Sigmoid colon (tissue), 7 donors: ENCODE results near the gene TNFRSF12A. TPM values are rescaled to one million over a fixed set of nuclear protein-coding genes. Genes with fewer than 3 reads are reported as not detected.

Experiments used
- DNase-seq: peaks from one replicate; pipeline ENCODE4 v3.0.0-alpha.2; 2019
- H3K27ac ChIP-seq, 4 donors: fragments of 200-600 bp; sonication (generic); one replicate each; pipeline ENCODE4 v1.5.1; 2016 to 2019; ENCODE audit warnings: mild to moderate bottlenecking in 1 of 4
- H3K27me3 ChIP-seq, 3 donors: fragments of 200-600 bp; sonication (generic); one replicate each; pipeline ENCODE4 v1.5.1; 2019; ENCODE audit warnings: mild to moderate bottlenecking in 1 of 3
- H3K36me3 ChIP-seq, 4 donors: fragments of 200-600 bp; sonication (generic); one replicate each; pipeline ENCODE4 v1.5.1; 2016 to 2019
- H3K4me1 ChIP-seq, 4 donors: fragments of 200-600 bp; sonication (generic); one replicate each; pipeline ENCODE4 v1.5.1; 2017 to 2019
- H3K4me3 ChIP-seq, 4 donors: fragments of 200-600 bp; sonication (generic); one replicate each; pipeline ENCODE4 v1.5.1; 2017 to 2019; ENCODE audit warnings: mild to moderate bottlenecking in 2 of 4, moderate library complexity in 1 of 4
- H3K9me3 ChIP-seq, 4 donors: fragments of 200-600 bp in 3 of 4; sonication (generic) in 3 of 4; one replicate each; pipeline versions ENCODE4 v1.5.1 to v1.6.1; 2013 to 2019
- EP300 ChIP-seq, 4 donors: sonication (generic); formaldehyde crosslinking; IDR thresholded peaks; one replicate each; pipeline ENCODE4 v1.6.1; 2017; ENCODE audit warnings: antibody characterized with exemption in 4 of 4
- POLR2A ChIP-seq, 2 donors: fragments of 450-650 bp; IDR thresholded peaks; one replicate each; pipeline ENCODE4 v1.6.1; 2016; ENCODE audit warnings: antibody characterized with exemption in 2 of 2, mild to moderate bottlenecking in 2 of 2, moderate library complexity in 2 of 2
- POLR2AphosphoS5 ChIP-seq, 4 donors: sonication (generic); formaldehyde crosslinking; IDR thresholded peaks; one replicate each; pipeline ENCODE4 v1.6.1; 2017; ENCODE audit warnings: antibody characterized with exemption in 4 of 4
- WGBS, 2 donors: extraction: QIAGEN DNeasy Blood & Tissue Kit; methylation state at CpG; one replicate each; pipeline ENCODE4 v1.1.7; 2013; 5-methylcytosine and 5-hydroxymethylcytosine counted together
- intact Hi-C: fragments of 100-400 bp; cut with DNase I; formaldehyde crosslinking; loops from one replicate; pipeline ENCODE4 v1.15.1; 2023
- polyA plus RNA-seq, 3 donors: library from polyadenylated mRNA; stranded (reverse); fragments of 200-250 nt; gene quantifications; one replicate each; pipeline ENCODE4 v1.2.3, GENCODE V29; 2013
- total RNA-seq, 4 donors: library from RNA; depleted of rRNA; stranded (reverse); fragments of >200 nt; gene quantifications; one replicate each; pipeline ENCODE4 v1.1.0, GENCODE V29; 2016
- TF ChIP-seq, protein P1 (sequence below), 4 experiments: fragments of 450-650 bp in 3 of 4; fragments of 200-600 bp in 1 of 4; IDR thresholded peaks; one replicate each; pipeline ENCODE4 v1.5.1; 2016 to 2019; ENCODE audit warnings: antibody characterized with exemption in 4 of 4, mild to moderate bottlenecking in 3 of 4, moderate library complexity in 2 of 4
- donor health status: healthy with polysubstance abuse.
- donor health status: Bipolar disorder and iron deficiency.
- donor health status: healthy.

TNFRSF12A gene
- total and polyA plus RNA-seq, 7 donors = 6.1 to 78.2 (median 10.3) TPM

GRCh38 chr16:3029491-3030221 is 9.5 kb downstream of the TNFRSF12A start:
- H3K4me1 ChIP-seq = peaks cover 0 to 31% (median 26%) of the 10 kb centered on the region in 4 donors
- 29 to 74% methylated on average over 59 of the region's 59 CpGs for WGBS, 2 donors
- no peak for DNase-seq
- peaks cover 0 to 20% (median 15%) of the 10 kb centered on the region in 4 donors for H3K36me3 ChIP-seq
- no peak overlapping the region for H3K27ac ChIP-seq
- no peak for TF ChIP-seq POLR2A (IDR thresholded peaks at IDR 0.05)
- no peak for TF ChIP-seq EP300 (IDR thresholded peaks at IDR 0.05)
- TF ChIP-seq, protein P1, sequence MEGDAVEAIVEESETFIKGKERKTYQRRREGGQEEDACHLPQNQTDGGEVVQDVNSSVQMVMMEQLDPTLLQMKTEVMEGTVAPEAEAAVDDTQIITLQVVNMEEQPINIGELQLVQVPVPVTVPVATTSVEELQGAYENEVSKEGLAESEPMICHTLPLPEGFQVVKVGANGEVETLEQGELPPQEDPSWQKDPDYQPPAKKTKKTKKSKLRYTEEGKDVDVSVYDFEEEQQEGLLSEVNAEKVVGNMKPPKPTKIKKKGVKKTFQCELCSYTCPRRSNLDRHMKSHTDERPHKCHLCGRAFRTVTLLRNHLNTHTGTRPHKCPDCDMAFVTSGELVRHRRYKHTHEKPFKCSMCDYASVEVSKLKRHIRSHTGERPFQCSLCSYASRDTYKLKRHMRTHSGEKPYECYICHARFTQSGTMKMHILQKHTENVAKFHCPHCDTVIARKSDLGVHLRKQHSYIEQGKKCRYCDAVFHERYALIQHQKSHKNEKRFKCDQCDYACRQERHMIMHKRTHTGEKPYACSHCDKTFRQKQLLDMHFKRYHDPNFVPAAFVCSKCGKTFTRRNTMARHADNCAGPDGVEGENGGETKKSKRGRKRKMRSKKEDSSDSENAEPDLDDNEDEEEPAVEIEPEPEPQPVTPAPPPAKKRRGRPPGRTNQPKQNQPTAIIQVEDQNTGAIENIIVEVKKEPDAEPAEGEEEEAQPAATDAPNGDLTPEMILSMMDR (IDR thresholded peaks at IDR 0.05) = no peak
- no peak for TF ChIP-seq POLR2AphosphoS5 (IDR thresholded peaks at IDR 0.05)
- H3K4me3 ChIP-seq = peak overlapping the region in 2 of 4 donors; percentile 4 to 16
- intact Hi-C loops = no loop called here
- peaks cover 24 to 63% (median 51%) of the 10 kb centered on the region in 3 donors for H3K27me3 ChIP-seq
- no peaks in the 10 kb centered on the region for H3K9me3 ChIP-seq

GRCh38 chr16:3030222-3031212 is 10.3 kb downstream of the TNFRSF12A start:
- peaks cover 0 to 20% (median 15%) of the 10 kb centered on the region in 4 donors for H3K36me3 ChIP-seq
- H3K27me3 ChIP-seq = peaks cover 29 to 72% (median 60%) of the 10 kb centered on the region in 3 donors
- no peak overlapping the region for H3K27ac ChIP-seq
- WGBS, 2 donors = 83 to 87% methylated on average over 33 of the region's 33 CpGs
- H3K4me1 ChIP-seq = peaks cover 0 to 23% (median 20%) of the 10 kb centered on the region in 4 donors
- TF ChIP-seq, protein P1 (IDR thresholded peaks at IDR 0.05) = no peak
- TF ChIP-seq POLR2AphosphoS5 (IDR thresholded peaks at IDR 0.05) = no peak
- no peak for TF ChIP-seq POLR2A (IDR thresholded peaks at IDR 0.05)
- no peak for TF ChIP-seq EP300 (IDR thresholded peaks at IDR 0.05)
- H3K9me3 ChIP-seq = no peaks in the 10 kb centered on the region
- H3K4me3 ChIP-seq = no peak overlapping the region
- intact Hi-C loops = no loop called here
- no peak for DNase-seq

- H3K4me3 ChIP-seq = no peak overlapping the region
- H3K27me3 ChIP-seq = peaks cover 46 to 93% (median 81%) of the 10 kb centered on the region in 3 donors
- no peaks in the 10 kb centered on the region for H3K9me3 ChIP-seq
- intact Hi-C loops = no loop called here
- DNase-seq = no peak
- no peak overlapping the region for H3K27ac ChIP-seq
- WGBS, 2 donors = 34 to 39% methylated on average over 7 of the region's 7 CpGs
- no peaks in the 10 kb centered on the region for H3K36me3 ChIP-seq
- TF ChIP-seq POLR2A (IDR thresholded peaks at IDR 0.05) (no peak), EP300 (IDR thresholded peaks at IDR 0.05) (no peak), POLR2AphosphoS5 (IDR thresholded peaks at IDR 0.05) (no peak)
- TF ChIP-seq, protein P1 (IDR thresholded peaks at IDR 0.05) = no peak
- H3K4me1 ChIP-seq = peaks cover 0 to 32% (median 28%) of the 10 kb centered on the region in 4 donors
These were observed 12.5 kb downstream of the TNFRSF12A start for GRCh38 chr16:3032624-3033023.

DNA sequence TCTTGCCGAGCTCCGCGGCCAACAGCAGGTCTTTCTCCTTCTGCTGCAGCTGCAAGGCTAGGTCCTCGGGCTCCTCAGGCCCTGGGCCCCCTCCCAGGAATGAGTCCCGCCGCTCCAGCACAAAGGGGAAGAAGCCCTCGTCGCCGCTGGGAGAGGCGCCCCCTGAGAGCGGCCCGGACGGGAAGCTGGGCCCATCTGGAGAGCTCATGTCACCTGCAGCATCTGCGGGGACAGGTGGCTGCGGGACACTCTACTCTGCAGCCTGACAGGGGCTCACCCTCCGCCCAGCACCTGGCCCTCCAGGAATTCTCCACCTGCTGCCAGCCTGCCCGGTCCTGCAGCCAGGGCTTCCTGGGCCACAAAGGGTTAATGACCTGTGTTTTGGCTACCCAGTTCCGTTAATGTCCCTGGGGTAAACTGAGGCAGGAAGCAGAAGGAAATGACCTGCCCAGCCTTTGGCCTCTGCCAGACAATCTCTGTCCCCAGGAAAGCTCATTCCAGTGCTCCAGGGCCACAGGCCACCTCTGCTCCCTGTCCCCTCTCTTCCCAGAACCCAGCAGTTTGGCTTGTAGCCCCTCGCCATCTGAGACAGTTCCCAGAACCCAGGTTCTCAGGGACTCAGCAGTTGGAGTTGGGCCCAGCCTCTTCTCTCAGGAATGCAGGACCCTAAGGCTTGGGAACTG is 15.3 kb downstream of the TNFRSF12A start:
- intact Hi-C loops = no loop called here
- Histone ChIP-seq H3K9me3 (no peaks in the 10 kb centered on the region), H3K27me3 (peaks cover 45 to 100% (median 86%) of the 10 kb centered on the region in 3 donors), H3K4me3 (no peak overlapping the region), H3K4me1 (peaks cover 0 to 11% (median 7%) of the 10 kb centered on the region in 4 donors), H3K36me3 (no peaks in the 10 kb centered on the region), H3K27ac (no peak overlapping the region)
- no peak for DNase-seq
- TF ChIP-seq POLR2AphosphoS5 (IDR thresholded peaks at IDR 0.05) (no peak), EP300 (IDR thresholded peaks at IDR 0.05) (no peak), POLR2A (IDR thresholded peaks at IDR 0.05) (no peak)
- TF ChIP-seq, protein P1 (IDR thresholded peaks at IDR 0.05) = no peak
- WGBS, 2 donors = 39 to 68% methylated on average over 19 of the region's 19 CpGs
